Measurements from ENCODE around the gene DNAH12. TPM values are rescaled to one million over a fixed set of nuclear protein-coding genes. Genes with fewer than 3 reads are reported as not detected.

Gene DNAH12
- polyA plus RNA-seq, 3 donors: 0.03 TPM; not detected in 2

- Mint-ChIP-seq H3K9me3 (peaks cover 0 to 8% (median 4%) of the 10 kb centered on the region in 7 donors), H3K27me3 (ENCODE audit: low read depth in 3 of 3) (peaks cover 0 to 3% (median 2%) of the 10 kb centered on the region in 3 donors), H3K27ac (no peak overlapping the region), H3K4me3 (no peak overlapping the region), H3K36me3 (peaks cover 2 to 4% of the 10 kb centered on the region in 2 donors), H3K4me1 (peaks cover 14% of the 10 kb centered on the region)
- intact Hi-C loops (cut with micrococcal nuclease): no loop called here
- Histone ChIP-seq H3K4me2 (replicated peaks; ENCODE audit: extremely low read depth, low read length, poor library complexity, severe bottlenecking) (no peak overlapping the region), H3K36me3 (replicated peaks in 1 of 2; ENCODE audit: control insufficient read depth in 1 of 2, insufficient read depth in 2 of 2, low read length in 2 of 2) (no peaks in the 10 kb centered on the region), H3K79me2 (ENCODE audit: insufficient read depth, low read length) (no peaks in the 10 kb centered on the region), H3K9ac (ENCODE audit: insufficient read depth, low read length, poor library complexity, severe bottlenecking) (no peak overlapping the region), H3K4me1 (ENCODE audit: control insufficient read depth in 1 of 2, insufficient read depth in 2 of 2, low read length in 2 of 2) (peaks cover 5 to 13% of the 10 kb centered on the region in 2 donors), H4K20me1 (ENCODE audit: insufficient read depth, low read length) (no peaks in the 10 kb centered on the region), H3K4me3 (replicated peaks in 1 of 3; ENCODE audit: low read depth in 2 of 3, low read length in 3 of 3) (no peak overlapping the region), H3K27me3 (ENCODE audit: control insufficient read depth in 2 of 2, insufficient read depth in 2 of 2, low read length in 2 of 2) (no peaks in the 10 kb centered on the region), H3K9me3 (replicated peaks in 1 of 2; ENCODE audit: control insufficient read depth in 1 of 2, insufficient read depth in 1 of 2, low read length in 2 of 2) (peaks cover 0 to 5% of the 10 kb centered on the region in 2 donors), H2AFZ (ENCODE audit: insufficient read depth, low read depth, low read length, poor library complexity, severe bottlenecking) (no peak overlapping the region), H3K27ac (ENCODE audit: low read depth in 1 of 2, low read length in 2 of 2) (no peak overlapping the region)
- DNase-seq: no peak
- WGBS (ENCODE audit: insufficient coverage): no CpG with 5 or more reads among the region's 1 CpG
- no peak for TF ChIP-seq CTCF (IDR thresholded peaks at IDR 0.05)
These were observed 262.4 kb downstream of the DNAH12 start for GRCh38 chr3:57281715-57282114.

- WGBS (ENCODE audit: insufficient coverage): 100% methylated on average over 3 of the region's 5 CpGs
- H3K27ac ChIP-seq (ENCODE audit: low read depth in 1 of 2, low read length in 2 of 2): no peak overlapping the region
- H3K4me3 Mint-ChIP-seq: no peak overlapping the region
- no peaks in the 10 kb centered on the region for H3K27me3 ChIP-seq (ENCODE audit: control insufficient read depth in 2 of 2, insufficient read depth in 2 of 2, low read length in 2 of 2)
- TF ChIP-seq CTCF (IDR thresholded peaks at IDR 0.05): no peak
- peaks cover 0 to 10% of the 10 kb centered on the region in 2 donors for H3K36me3 ChIP-seq (replicated peaks in 1 of 2; ENCODE audit: control insufficient read depth in 1 of 2, insufficient read depth in 2 of 2, low read length in 2 of 2)
- H3K79me2 ChIP-seq (ENCODE audit: insufficient read depth, low read length): no peaks in the 10 kb centered on the region
- peaks cover 5 to 13% of the 10 kb centered on the region in 2 donors for H3K4me1 ChIP-seq (ENCODE audit: control insufficient read depth in 1 of 2, insufficient read depth in 2 of 2, low read length in 2 of 2)
- H3K9me3 ChIP-seq (replicated peaks in 1 of 2; ENCODE audit: control insufficient read depth in 1 of 2, insufficient read depth in 1 of 2, low read length in 2 of 2): no peaks in the 10 kb centered on the region
- peaks cover 14% of the 10 kb centered on the region for H3K4me1 Mint-ChIP-seq
- H3K27ac Mint-ChIP-seq: no peak overlapping the region
- H3K4me3 ChIP-seq (replicated peaks in 1 of 3; ENCODE audit: low read depth in 2 of 3, low read length in 3 of 3): no peak overlapping the region
- peaks cover 6 to 8% of the 10 kb centered on the region in 2 donors for H3K36me3 Mint-ChIP-seq
- no peak overlapping the region for H3K9ac ChIP-seq (ENCODE audit: insufficient read depth, low read length, poor library complexity, severe bottlenecking)
- intact Hi-C loops (cut with micrococcal nuclease): no loop called here
- no peak overlapping the region for H3K4me2 ChIP-seq (replicated peaks; ENCODE audit: extremely low read depth, low read length, poor library complexity, severe bottlenecking)
- H3K9me3 Mint-ChIP-seq: peaks cover 0 to 2% (median 0%) of the 10 kb centered on the region in 7 donors
- no peak overlapping the region for H2AFZ ChIP-seq (ENCODE audit: insufficient read depth, low read depth, low read length, poor library complexity, severe bottlenecking)
- H3K27me3 Mint-ChIP-seq (ENCODE audit: low read depth in 3 of 3): peaks cover 0 to 2% (median 0%) of the 10 kb centered on the region in 3 donors
- H4K20me1 ChIP-seq (ENCODE audit: insufficient read depth, low read length): no peaks in the 10 kb centered on the region
- DNase-seq: no peak
These were observed 264.5 kb downstream of the DNAH12 start for GRCh38 chr3:57279685-57280084.

Data from CD14-positive monocyte (primary cell).